Erythroblast (primary cell): ENCODE data around the gene DHTKD1.

Source experiments
- GATA1 ChIP-seq: IDR thresholded peaks from 2 replicates; pipeline ENCODE4 v1.6.1; 2011; ENCODE audit warnings: low read depth, mild to moderate bottlenecking, control low read depth, low read length, moderate library complexity
- POLR2A ChIP-seq: IDR thresholded peaks from 2 replicates; pipeline ENCODE4 v1.6.1; 2011; ENCODE audit warnings: mild to moderate bottlenecking, low read length

DNA sequence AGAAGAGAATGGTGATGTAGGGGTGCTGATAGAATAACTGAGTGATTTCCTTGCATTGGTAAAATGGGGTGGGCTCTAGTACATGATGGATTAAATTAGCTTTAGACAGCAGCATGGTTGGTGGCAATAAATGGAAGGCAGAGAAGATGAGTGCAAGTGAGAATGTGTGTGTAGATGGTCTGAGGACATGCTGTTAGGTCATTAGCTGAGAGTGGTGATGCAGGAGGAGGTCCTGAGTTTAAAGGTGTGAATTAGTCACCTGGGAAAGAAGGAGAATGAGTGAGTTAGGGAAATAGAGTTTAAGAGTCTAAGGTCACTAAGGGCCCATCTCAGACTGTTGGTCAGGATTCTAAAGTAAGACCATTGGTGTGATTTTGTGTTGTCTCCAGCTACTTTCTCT is 42.8 kb downstream of the DHTKD1 start:
- TF ChIP-seq POLR2A (no peak), GATA1 (no peak)
